Measurements from ENCODE around the gene EXO5.

GRCh38 chr1:40532062-40532389 is 23.5 kb downstream of the EXO5 start:
- TF ChIP-seq CTCF (IDR thresholded peaks at IDR 0.05 in 8 of 11, conservative IDR thresholded peaks at IDR 0.05 in 3 of 11) (no peak), POLR2A (IDR thresholded peaks at IDR 0.05) (no peak), POLR2AphosphoS5 (IDR thresholded peaks at IDR 0.05) (no peak)
